ENCODE results near the gene TNKS1BP1. TPM values are rescaled to one million over a fixed set of nuclear protein-coding genes. Genes with fewer than 3 reads are reported as not detected.

Gene TNKS1BP1
- total and polyA plus RNA-seq, 2 of the 8 experiments (the other 6 are each of a cell fraction or from before 2014, with no cell fraction given) = 50.0 to 122 TPM

- H3K79me1 ChIP-seq (ENCODE audit: low read depth, low read length) = no peaks in the 10 kb centered on the region
- H3K27ac ChIP-seq (ENCODE audit: low read depth, low read length) = no peak overlapping the region
- H3K9ac ChIP-seq (replicated peaks in 1 of 4; ENCODE audit: extremely low read depth in 1 of 4, low read depth in 3 of 4, low read length in 3 of 4) = no peak overlapping the region
- no peak overlapping the region for H2BK15ac ChIP-seq (ENCODE audit: low read length)
- no peaks in the 10 kb centered on the region for H4K20me1 ChIP-seq (replicated peaks in 1 of 2; ENCODE audit: control insufficient read depth in 1 of 2, insufficient read depth in 2 of 2, low read length in 2 of 2)
- no peak overlapping the region for H4K5ac ChIP-seq (ENCODE audit: insufficient read length, low read depth, low read length)
- H3K79me2 ChIP-seq (ENCODE audit: control insufficient read depth in 1 of 2, insufficient read depth in 2 of 2, low read length in 2 of 2) = no peaks in the 10 kb centered on the region
- H2BK120ac ChIP-seq (replicated peaks; ENCODE audit: low read depth, low read length) = no peak overlapping the region
- H3K4me3 ChIP-seq (ENCODE audit: extremely low read depth in 1 of 4, insufficient read depth in 2 of 4, low read depth in 3 of 4, low read length in 4 of 4) = no peak overlapping the region
- no peak overlapping the region for H4K91ac ChIP-seq (replicated peaks; ENCODE audit: insufficient read length, low read length)
- ChIA-PET POLR2A (ENCODE audit: partially characterized antibody) (interaction anchor here (0.5 to 1.5 kb wide), 3 partner anchors 9 to 225 kb away, joined by 3 read pairs; no protein-coding TSS in a partner anchor), CTCF (ENCODE audit: partially characterized antibody) (interaction anchor here (1.1 to 2.0 kb wide), 4 partner anchors 21 to 110 kb away, joined by 4 to 6 read pairs (median 5); partner anchors contain the start of gene RTN4RL2)
- WGBS, 2 experiments (ENCODE audit: extremely low coverage in 1 of 2, insufficient coverage in 1 of 2, insufficient read length in 1 of 2, insufficient replicate concordance in 2 of 2, low coverage in 1 of 2, low lambda C conversion rate in 2 of 2, missing lambda C conversion rate in 1 of 2) = 89% methylated on average over 5 of the region's 5 CpGs; no CpG with 5 or more reads in 1 of the 2 experiments
- H3K9me3 ChIP-seq (ENCODE audit: insufficient read depth in 2 of 2, low read depth in 1 of 2, low read length in 1 of 2) = no peaks in the 10 kb centered on the region
- no peak for DNase-seq (ENCODE audit: low read depth in 1 of 2, low spot score in 2 of 2)
- H3K4me1 ChIP-seq (replicated peaks in 1 of 4; ENCODE audit: control insufficient read depth in 3 of 4, insufficient read depth in 4 of 4, low read length in 3 of 4) = peaks cover 8 to 17% (median 11%) of the 10 kb centered on the region in 4 experiments
- no peaks in the 10 kb centered on the region for H3K36me3 ChIP-seq (ENCODE audit: control insufficient read depth in 2 of 4, insufficient read depth in 4 of 4, low read length in 3 of 4)
- no peak for FAIRE-seq
- no peak overlapping the region for H3K23ac ChIP-seq (ENCODE audit: insufficient read length)
- H2AFZ ChIP-seq (ENCODE audit: low read length) = no peak overlapping the region
- no peak overlapping the region for H2BK12ac ChIP-seq (ENCODE audit: low read depth, low read length)
- no peak overlapping the region for H3K14ac ChIP-seq (ENCODE audit: insufficient read length)
- no peaks in the 10 kb centered on the region for H3K23me2 ChIP-seq (ENCODE audit: low read depth, low read length)
- H2BK5ac ChIP-seq (ENCODE audit: low read depth, low read length) = no peak overlapping the region
- H2AK5ac ChIP-seq (ENCODE audit: low read depth, low read length) = no peak overlapping the region
- no peak overlapping the region for H3K4me2 ChIP-seq (ENCODE audit: insufficient read depth in 1 of 2, low read depth in 2 of 2, low read length in 2 of 2)
- no peaks in the 10 kb centered on the region; a peak in 2 of 7 replicates for H3K27me3 ChIP-seq (replicated peaks in 1 of 4; ENCODE audit: control insufficient read depth in 3 of 4, extremely low read depth in 1 of 4, insufficient read depth in 3 of 4, low read length in 3 of 4)
- no peak overlapping the region for H3K56ac ChIP-seq (replicated peaks; ENCODE audit: insufficient read length, low read depth, low read length)
- H4K8ac ChIP-seq (ENCODE audit: extremely low read depth, insufficient read depth, low read length) = no peak overlapping the region
- no peak overlapping the region for H3K18ac ChIP-seq (ENCODE audit: extremely low read depth, low read length)
- no peak overlapping the region for H2BK20ac ChIP-seq (ENCODE audit: low read length)
- no peak overlapping the region for H3K4ac ChIP-seq (replicated peaks; ENCODE audit: insufficient read length, low read depth, low read length)
- TF ChIP-seq CTBP2 (IDR thresholded peaks at IDR 0.05; ENCODE audit: borderline replicate concordance, insufficient read depth, insufficient read length, low read length) (no peak), BACH1 (IDR thresholded peaks at IDR 0.05; ENCODE audit: low read length) (no peak), CBX5 (IDR thresholded peaks at IDR 0.05; ENCODE audit: low read depth, low read length) (no peak), CHD1 (IDR thresholded peaks at IDR 0.05; ENCODE audit: low read depth, low read length) (no peak), POU5F1 (IDR thresholded peaks at IDR 0.05; ENCODE audit: low read depth, low read length) (no peak), GABPA (IDR thresholded peaks at IDR 0.05; ENCODE audit: borderline replicate concordance, insufficient read depth, low read length) (no peak), KDM5A (IDR thresholded peaks at IDR 0.05; ENCODE audit: low read length) (no peak), NRF1 (IDR thresholded peaks at IDR 0.05; ENCODE audit: low read depth, low read length) (no peak), RXRA (IDR thresholded peaks at IDR 0.05; ENCODE audit: insufficient read depth, low read depth, low read length) (no peak), EZH2 (IDR thresholded peaks at IDR 0.05; ENCODE audit: low read depth, low read length, severe bottlenecking) (no peak), ATF2 (IDR thresholded peaks at IDR 0.05; ENCODE audit: low read length) (no peak), CHD2 (IDR thresholded peaks at IDR 0.05; ENCODE audit: low read length) (no peak), TAF1 (IDR thresholded peaks at IDR 0.05; ENCODE audit: low read depth, low read length) (no peak)
These were observed 44.1 kb upstream of the TNKS1BP1 start for GRCh38 chr11:57368845-57369232.
